Measurements from ENCODE around the gene PRKCE. TPM values are rescaled to one million over a fixed set of nuclear protein-coding genes. Genes with fewer than 3 reads are reported as not detected.

The PRKCE gene
- polyA plus RNA-seq, 1 of the 3 experiments (the other 2 are of a cell fraction): 16.3 TPM

DNA sequence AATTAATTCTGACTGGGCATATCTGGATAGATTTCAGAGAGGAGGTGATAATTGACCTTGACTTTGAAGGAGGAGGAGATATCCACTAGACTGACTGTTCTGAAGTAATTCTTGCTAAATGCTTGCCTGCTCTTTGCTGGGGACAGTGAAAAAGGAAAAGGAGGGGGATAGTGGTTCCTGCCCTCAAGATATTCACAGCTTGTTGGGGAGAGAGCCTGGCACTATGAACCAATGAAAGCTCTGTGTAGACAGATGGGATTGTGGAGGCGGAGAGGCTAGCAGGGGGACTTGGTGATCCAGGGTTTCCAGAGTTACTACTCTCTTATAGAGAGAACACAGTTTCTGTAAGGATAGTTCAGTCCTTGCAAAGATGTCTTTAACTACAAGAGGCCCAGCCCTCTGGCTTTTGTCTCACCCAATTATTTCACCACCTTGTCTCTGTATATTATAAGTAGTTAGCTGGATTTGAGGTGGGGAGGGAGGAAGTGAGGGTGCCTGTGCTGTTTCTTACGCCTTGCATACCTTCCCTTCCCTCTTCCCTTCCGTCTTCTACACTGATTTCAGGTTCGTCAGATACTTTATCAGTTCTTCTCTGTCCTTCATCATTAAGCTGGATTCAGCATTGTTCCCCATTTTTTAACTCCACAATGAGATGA, 190.4 kb downstream of the PRKCE start:
- DNase-seq: no peak
- Histone ChIP-seq H3K79me2 (ENCODE audit: insufficient read depth) (no peaks in the 10 kb centered on the region), H3K9me3 (no peaks in the 10 kb centered on the region), H4K20me1 (ENCODE audit: insufficient read depth) (no peaks in the 10 kb centered on the region), H3K9me2 (no peaks in the 10 kb centered on the region), H3K36me3 (replicated peaks in 1 of 2; ENCODE audit: control insufficient read depth in 1 of 2, insufficient read depth in 2 of 2, low read length in 1 of 2) (no peaks in the 10 kb centered on the region), H3K9ac (no peak overlapping the region), H2AFZ (ENCODE audit: low read depth) (no peak overlapping the region), H3K27ac (ENCODE audit: low read depth in 2 of 2, low read length in 1 of 2) (no peak overlapping the region), H3K4me1 (ENCODE audit: control insufficient read depth in 1 of 2, insufficient read depth in 2 of 2, low read depth in 1 of 2, low read length in 1 of 2) (peaks cover 20 to 55% of the 10 kb centered on the region in 2 experiments), H3K27me3 (ENCODE audit: insufficient read depth) (no peaks in the 10 kb centered on the region), H3K4me3 (ENCODE audit: low read depth in 2 of 2, low read length in 1 of 2) (no peak overlapping the region), H3F3A (replicated peaks; ENCODE audit: insufficient read depth) (peaks cover 4% of the 10 kb centered on the region), H3K4me2 (no peak overlapping the region)
- TF ChIP-seq, protein P1, sequence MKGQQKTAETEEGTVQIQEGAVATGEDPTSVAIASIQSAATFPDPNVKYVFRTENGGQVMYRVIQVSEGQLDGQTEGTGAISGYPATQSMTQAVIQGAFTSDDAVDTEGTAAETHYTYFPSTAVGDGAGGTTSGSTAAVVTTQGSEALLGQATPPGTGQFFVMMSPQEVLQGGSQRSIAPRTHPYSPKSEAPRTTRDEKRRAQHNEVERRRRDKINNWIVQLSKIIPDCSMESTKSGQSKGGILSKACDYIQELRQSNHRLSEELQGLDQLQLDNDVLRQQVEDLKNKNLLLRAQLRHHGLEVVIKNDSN (IDR thresholded peaks at IDR 0.05; ENCODE audit: borderline replicate concordance, low read depth): no peak
- TF ChIP-seq JUND (IDR thresholded peaks at IDR 0.05) (no peak), SIN3A (IDR thresholded peaks at IDR 0.05; ENCODE audit: borderline replicate concordance, low read depth, low read length) (no peak), RFX5 (IDR thresholded peaks at IDR 0.05; ENCODE audit: low read length) (no peak), CHD2 (IDR thresholded peaks at IDR 0.05; ENCODE audit: low read length, partially characterized antibody) (no peak), FOXJ3 (CRISPR knock-in tag; IDR thresholded peaks at IDR 0.05) (no peak), EP300 (IDR thresholded peaks at IDR 0.05; ENCODE audit: borderline replicate concordance in 1 of 2, low read depth in 1 of 2, low read length in 1 of 2) (no peak), RXRA (IDR thresholded peaks at IDR 0.05; ENCODE audit: borderline replicate concordance, low read depth) (no peak), POLR2AphosphoS5 (IDR thresholded peaks at IDR 0.05; ENCODE audit: low read depth, low read length) (no peak)
- TF ChIP-seq, protein P2, sequence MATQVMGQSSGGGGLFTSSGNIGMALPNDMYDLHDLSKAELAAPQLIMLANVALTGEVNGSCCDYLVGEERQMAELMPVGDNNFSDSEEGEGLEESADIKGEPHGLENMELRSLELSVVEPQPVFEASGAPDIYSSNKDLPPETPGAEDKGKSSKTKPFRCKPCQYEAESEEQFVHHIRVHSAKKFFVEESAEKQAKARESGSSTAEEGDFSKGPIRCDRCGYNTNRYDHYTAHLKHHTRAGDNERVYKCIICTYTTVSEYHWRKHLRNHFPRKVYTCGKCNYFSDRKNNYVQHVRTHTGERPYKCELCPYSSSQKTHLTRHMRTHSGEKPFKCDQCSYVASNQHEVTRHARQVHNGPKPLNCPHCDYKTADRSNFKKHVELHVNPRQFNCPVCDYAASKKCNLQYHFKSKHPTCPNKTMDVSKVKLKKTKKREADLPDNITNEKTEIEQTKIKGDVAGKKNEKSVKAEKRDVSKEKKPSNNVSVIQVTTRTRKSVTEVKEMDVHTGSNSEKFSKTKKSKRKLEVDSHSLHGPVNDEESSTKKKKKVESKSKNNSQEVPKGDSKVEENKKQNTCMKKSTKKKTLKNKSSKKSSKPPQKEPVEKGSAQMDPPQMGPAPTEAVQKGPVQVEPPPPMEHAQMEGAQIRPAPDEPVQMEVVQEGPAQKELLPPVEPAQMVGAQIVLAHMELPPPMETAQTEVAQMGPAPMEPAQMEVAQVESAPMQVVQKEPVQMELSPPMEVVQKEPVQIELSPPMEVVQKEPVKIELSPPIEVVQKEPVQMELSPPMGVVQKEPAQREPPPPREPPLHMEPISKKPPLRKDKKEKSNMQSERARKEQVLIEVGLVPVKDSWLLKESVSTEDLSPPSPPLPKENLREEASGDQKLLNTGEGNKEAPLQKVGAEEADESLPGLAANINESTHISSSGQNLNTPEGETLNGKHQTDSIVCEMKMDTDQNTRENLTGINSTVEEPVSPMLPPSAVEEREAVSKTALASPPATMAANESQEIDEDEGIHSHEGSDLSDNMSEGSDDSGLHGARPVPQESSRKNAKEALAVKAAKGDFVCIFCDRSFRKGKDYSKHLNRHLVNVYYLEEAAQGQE (IDR thresholded peaks at IDR 0.05; ENCODE audit: low read depth, low read length): no peak
- TF ChIP-seq, protein P3, sequence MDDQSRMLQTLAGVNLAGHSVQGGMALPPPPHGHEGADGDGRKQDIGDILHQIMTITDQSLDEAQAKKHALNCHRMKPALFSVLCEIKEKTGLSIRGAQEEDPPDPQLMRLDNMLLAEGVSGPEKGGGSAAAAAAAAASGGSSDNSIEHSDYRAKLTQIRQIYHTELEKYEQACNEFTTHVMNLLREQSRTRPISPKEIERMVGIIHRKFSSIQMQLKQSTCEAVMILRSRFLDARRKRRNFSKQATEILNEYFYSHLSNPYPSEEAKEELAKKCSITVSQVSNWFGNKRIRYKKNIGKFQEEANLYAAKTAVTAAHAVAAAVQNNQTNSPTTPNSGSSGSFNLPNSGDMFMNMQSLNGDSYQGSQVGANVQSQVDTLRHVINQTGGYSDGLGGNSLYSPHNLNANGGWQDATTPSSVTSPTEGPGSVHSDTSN (IDR thresholded peaks at IDR 0.05): no peak
- TF ChIP-seq, protein P4, sequence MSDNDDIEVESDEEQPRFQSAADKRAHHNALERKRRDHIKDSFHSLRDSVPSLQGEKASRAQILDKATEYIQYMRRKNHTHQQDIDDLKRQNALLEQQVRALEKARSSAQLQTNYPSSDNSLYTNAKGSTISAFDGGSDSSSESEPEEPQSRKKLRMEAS (IDR thresholded peaks at IDR 0.05; ENCODE audit: low read depth): no peak
- POLR2A ChIA-PET: no interaction called here
- WGBS (ENCODE audit: low lambda C conversion rate): 93% methylated on average over 4 of the region's 4 CpGs
- CTCF ChIA-PET: interaction anchor here (1.1 to 1.3 kb wide), 2 partner anchors 13 to 17 kb away, joined by 3 to 5 read pairs; no protein-coding TSS in a partner anchor

All from SK-N-SH (cell line).